SK-N-MC (cell line): ENCODE measurements around the gene EOMES.

Experiments used
- EZH2 ChIP-seq: fragments of 200-600 bp; sonication (generic); IDR thresholded peaks from one replicate; pipeline ENCODE4 v1.6.1; 2017; ENCODE audit warnings: antibody characterized with exemption
- FOXP2 ChIP-seq: optimal IDR thresholded peaks from 2 replicates; pipeline ENCODE3; 2011; ENCODE audit warnings: mild to moderate bottlenecking, moderate library complexity; ENCODE audit not compliant: insufficient read depth; ENCODE audit errors: extremely low read length, control extremely low read depth
- POLR2AphosphoS5 ChIP-seq: IDR thresholded peaks from 2 replicates; pipeline ENCODE4 v1.6.1; 2012; ENCODE audit warnings: mild to moderate bottlenecking, low read depth, low read length, borderline replicate concordance

- TF ChIP-seq POLR2AphosphoS5 = no peak
- no peak for TF ChIP-seq EZH2
- TF ChIP-seq FOXP2 = no peak
These were observed 51.0 kb downstream of the EOMES start for GRCh38 chr3:27671101-27671500.
